GM19463 (cell line): ENCODE results near the gene AKAP13.

Source experiments
- ATAC-seq: cut with Tn5 transposase; IDR thresholded peaks from one replicate; pipeline ENCODE4 v1.9.1; 2021; ENCODE audit warnings: mild to moderate bottlenecking, moderate library complexity; ENCODE audit not compliant: unreplicated experiment

AKAP13 gene

DNA sequence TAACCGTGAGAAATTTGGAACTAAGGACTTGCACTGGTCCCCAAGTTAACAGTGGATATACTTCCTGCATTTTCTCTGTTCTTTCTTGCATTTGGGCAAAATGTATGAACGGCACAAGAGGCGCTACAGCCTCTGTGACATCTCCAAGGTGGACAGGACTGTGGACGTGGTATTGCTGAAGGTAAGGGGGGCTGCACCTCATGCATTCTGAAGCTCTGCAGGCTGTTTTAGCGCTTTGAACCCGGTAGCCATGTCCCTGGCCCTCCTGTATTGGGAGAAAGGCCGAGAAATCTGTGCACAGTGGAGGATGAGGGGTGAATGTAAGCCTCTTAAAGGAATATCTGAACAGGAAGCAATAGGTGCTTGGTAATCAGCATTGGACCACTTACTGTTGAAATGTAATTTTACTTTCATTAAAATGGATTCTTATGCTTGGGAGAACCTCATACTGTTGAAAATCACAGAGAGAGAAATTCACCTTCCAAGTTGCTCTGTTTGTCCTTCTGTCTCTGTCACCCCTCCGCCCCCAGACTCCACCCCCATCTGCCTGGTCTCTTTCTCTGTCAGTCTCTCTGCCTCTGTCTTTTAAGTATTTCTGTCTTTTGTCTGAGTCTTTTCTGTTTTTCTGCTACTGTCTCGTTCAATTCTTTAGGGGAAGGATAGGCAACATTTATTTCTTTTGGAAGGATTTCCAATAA lies 239.7 kb downstream of the AKAP13 start:
- no peak for ATAC-seq

- ATAC-seq: no peak
Measured at GRCh38 chr15:85620690-85621049, 240.3 kb downstream of the AKAP13 start.

GRCh38 chr15:85621094-85621493 lies 240.7 kb downstream of the AKAP13 start:
- ATAC-seq: no peak

- ATAC-seq: no peak
Measured at GRCh38 chr15:85622221-85622831, 241.9 kb downstream of the AKAP13 start.

DNA sequence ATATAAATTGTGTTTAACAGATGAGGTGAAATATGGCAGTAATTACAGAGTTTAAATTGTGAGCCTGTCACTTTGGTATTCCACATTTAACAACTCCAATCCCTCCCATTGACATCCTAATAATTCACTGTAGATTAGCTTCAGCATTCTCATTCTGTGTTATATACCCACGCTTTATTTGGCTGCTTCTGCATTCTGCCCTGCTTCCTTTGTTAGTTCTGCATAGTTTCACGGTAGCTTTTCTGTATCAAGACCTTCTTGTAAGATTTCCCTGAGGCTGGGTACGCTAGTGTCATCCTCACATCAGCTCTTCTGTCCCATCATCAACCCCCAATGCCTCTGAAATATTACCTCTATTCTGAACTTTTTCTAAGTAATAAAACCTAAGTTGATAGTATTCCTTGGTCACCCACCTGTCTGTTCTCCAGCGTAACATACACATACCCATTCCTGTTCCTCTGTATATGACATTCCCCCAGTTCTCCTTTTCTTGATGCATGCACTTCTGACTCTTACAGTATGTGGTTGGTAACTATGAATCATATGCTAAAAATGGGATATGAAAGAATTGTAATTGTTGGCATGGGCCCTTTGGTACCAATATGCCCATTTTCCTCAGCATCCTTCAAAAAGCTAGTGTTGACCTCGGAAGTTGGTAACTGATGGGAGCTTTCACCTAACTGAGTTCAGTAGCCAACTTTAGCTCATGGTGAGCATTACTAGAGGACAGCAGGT lies 243.1 kb downstream of the AKAP13 start:
- ATAC-seq: no peak

DNA sequence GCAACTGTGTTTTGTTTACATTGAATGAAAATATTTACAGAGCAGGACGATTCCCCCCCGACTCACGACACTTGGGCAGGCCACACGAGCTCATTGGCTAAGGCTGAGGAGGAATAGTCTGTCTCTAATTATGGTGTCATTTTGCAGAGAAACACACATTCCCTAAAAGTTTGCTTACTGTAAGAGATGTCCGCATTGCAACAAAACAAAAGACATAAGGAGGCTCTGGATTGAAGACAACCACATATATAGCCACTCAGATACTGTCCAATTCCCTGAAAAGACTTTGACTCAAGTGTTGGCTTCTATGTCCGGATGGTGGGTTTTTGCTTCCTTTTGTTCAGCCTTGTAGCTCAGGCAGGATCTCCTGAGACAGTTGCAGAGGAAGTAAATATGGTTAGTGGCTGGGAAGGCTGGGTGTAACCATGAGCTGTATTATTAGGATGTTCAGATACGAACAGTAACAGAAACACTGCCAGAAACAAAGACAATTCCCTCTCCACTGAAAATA lies 243.9 kb downstream of the AKAP13 start:
- no peak for ATAC-seq

- ATAC-seq: peak; percentile 4
Measured at GRCh38 chr15:85625166-85625830, 244.9 kb downstream of the AKAP13 start.

- peak; percentile 77 for ATAC-seq
Measured at GRCh38 chr15:85625856-85626255, 245.5 kb downstream of the AKAP13 start.

GRCh38 chr15:85627213-85627935 lies 247.0 kb downstream of the AKAP13 start:
- ATAC-seq: no peak

- ATAC-seq: no peak
Measured at GRCh38 chr15:85630311-85630710, 249.9 kb downstream of the AKAP13 start.

DNA sequence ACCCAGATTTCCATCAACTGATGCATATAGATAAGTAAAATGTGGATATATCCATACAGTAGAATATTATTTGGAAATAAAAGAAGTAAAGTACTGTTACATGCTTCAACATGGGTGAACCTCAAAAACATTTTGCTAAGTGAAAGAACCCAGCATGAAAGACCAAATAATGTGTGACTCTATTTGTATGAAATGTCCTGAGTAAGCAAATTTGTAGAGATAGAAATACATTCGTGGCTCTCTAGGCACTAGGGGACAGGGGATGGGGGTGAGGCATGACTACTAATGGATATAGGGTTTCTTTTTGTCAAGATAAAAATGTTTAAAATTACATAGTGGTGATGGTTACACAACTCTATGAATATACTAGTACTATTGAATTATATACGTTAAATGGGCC lies 250.6 kb downstream of the AKAP13 start:
- no peak for ATAC-seq

DNA sequence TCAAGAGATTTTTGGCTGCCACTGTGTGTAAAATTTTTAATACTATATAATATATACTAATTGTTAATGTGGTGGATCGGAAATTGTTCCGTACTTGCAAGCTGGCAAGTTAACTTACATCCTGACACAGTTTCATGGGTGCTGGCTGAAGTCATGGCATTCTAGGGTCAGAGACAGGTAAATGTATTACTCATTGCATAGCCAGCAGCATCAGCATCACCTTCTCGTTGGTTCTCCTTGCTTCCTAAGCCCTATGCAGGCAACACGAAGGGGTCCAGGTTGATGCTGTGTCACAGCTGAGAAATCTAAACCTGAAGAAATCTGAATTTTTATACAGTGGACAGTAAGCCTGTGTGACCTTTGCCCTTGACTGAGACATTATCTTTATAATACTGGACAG lies 251.6 kb downstream of the AKAP13 start:
- ATAC-seq: no peak

GRCh38 chr15:85633859-85634258 lies 253.5 kb downstream of the AKAP13 start:
- ATAC-seq: no peak

DNA sequence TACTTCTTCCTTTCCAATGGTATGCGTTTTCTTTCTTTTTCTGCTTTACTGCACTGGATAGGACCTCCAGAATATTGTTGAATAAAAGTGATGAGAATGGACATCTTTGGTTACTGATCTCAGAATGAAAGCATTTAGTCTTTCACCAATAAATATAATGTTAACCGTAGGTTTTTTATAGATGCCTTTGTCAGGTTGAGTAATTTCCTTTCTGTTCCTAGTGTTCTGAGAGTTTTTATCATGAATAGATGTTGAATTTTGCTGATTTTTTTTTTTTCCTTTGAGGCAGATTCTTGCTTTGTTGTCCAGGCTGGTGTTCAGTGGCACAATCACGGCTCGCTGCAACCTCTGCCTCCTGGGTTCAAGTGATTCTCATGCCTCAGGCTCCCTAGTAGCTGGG lies 255.9 kb downstream of the AKAP13 start:
- ATAC-seq: no peak

DNA sequence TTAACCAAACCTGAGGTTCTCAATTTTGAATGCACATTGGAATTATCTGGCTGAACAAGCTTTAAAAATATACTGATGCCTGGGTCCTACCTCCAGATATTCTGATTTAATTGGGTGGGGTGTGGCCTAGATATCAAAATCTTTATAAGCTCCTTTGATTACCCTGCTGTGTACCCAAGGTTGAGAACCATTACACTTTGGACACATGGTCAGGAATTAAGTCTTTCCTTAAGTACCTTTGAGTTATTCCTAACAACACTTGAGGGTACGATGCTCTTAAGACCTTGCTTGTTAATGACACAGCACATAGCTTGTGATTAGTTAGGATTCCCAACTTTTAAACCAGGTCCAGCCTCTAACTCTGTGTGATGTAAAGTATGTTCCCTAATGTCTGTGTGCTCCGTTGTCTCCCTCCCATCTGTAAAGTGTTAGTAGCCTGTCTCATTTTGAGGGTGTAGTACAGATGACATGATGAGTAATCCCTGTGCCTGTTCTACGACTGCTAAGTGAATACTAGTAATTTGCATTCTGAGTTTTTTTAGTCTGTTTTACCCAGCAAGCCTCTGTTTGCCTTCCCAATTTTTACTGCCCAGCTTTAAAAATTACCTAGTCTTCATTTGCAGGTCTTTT lies 259.5 kb downstream of the AKAP13 start:
- ATAC-seq: no peak

DNA sequence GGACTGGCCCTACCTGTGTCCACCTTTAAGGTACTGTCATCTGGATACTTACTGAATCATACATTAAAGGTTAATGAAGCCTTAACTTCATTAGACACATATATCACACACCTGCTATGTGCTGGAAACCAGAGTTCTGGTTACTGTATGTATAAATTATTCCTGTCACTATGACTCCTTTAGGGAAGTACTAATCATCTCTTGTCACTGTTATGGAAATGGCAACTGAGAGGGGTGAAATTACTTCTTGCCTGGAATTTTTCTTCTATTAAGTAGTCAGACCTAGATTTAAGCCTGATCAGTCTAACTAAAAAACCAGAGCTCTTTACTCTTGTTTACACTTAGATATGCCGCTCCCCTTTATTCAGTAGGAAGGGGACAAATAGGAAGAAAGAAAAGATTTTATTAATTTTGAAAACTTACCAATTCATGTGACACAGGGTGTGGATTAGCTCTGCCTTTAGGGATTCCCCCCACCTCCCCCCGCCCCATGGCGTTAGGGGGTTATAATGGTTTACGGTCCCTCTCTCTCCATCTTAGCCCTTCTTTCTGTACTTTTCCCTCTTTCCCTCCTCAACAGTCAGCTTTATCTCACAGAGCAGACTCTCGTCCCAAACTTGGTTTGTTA lies 261.8 kb downstream of the AKAP13 start:
- ATAC-seq: no peak

- no peak for ATAC-seq
Measured at GRCh38 chr15:85642693-85643066, 262.3 kb downstream of the AKAP13 start.

DNA sequence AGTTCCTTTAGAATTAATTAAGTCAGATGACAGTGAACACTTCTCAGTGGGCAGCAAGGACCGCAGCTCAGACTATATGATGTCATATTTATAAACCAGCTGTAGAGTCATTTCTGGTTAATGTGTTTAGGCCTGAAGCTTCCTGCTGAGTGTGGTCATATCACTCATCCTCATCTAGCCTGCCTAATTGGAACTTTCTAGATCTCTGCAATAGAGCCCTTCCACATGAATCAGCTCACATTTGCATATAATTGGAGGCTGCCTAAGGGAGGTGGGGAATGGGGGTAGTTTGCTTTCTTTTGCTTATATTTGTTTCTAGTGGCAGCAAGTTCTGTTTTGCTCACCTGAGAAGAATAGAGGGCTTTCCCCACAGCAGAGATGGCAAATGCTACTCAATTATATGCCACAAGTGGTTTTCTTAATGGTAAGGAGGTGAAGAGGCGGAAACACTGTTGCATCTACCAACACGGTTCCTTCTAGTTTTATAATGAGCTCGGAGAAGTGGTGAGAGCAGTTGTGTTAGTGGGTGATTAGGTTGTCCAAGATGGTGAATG lies 266.2 kb downstream of the AKAP13 start:
- ATAC-seq: peak; percentile 78

GRCh38 chr15:85649372-85649771 lies 269.0 kb downstream of the AKAP13 start:
- ATAC-seq: no peak

GRCh38 chr15:85651548-85651947 lies 271.1 kb downstream of the AKAP13 start:
- ATAC-seq: no peak
